Astrocyte (in vitro differentiated cells and primary cell): ENCODE measurements around the gene EYS. TPM values are rescaled to one million over a fixed set of nuclear protein-coding genes. Genes with fewer than 3 reads are reported as not detected.

ENCODE experiments used
- DNase-seq: peaks from one replicate; pipeline ENCODE4 v3.0.0-alpha.2; 2010; ENCODE audit warnings: low read depth
- FAIRE-seq: peaks from 2 replicates; lab custom pipeline; 2011; peaks lifted over from hg19 to GRCh38; lab: Jason Lieb, UNC
- H2AFZ ChIP-seq: 2 replicates; pipeline ENCODE4 v1.6.0; 2012; ENCODE audit warnings: low read depth, low read length, inconsistent platforms
- H3K27ac ChIP-seq: 2 replicates; pipeline ENCODE4 v1.5.1; 2011; ENCODE audit warnings: low read depth, low read length, inconsistent platforms
- H3K27me3 ChIP-seq: 2 replicates; pipeline ENCODE4 v1.6.0; 2011; ENCODE audit warnings: low read length, inconsistent platforms; ENCODE audit not compliant: insufficient read depth
- H3K36me3 ChIP-seq: 2 replicates; pipeline ENCODE4 v1.5.1; 2011; ENCODE audit warnings: low read length, inconsistent platforms; ENCODE audit not compliant: insufficient read depth
- H3K4me1 ChIP-seq: 2 replicates; pipeline ENCODE4 v1.5.1; 2011; ENCODE audit warnings: low read length, inconsistent platforms; ENCODE audit not compliant: insufficient read depth
- H3K4me2 ChIP-seq: 2 replicates; pipeline ENCODE4 v1.6.0; 2012; ENCODE audit warnings: low read length, inconsistent platforms
- H3K4me3 ChIP-seq: 2 replicates; pipeline ENCODE4 v1.5.1; 2011; ENCODE audit warnings: low read depth, mild to moderate bottlenecking, low read length, inconsistent platforms; ENCODE audit not compliant: insufficient read depth
- H3K79me2 ChIP-seq: 2 replicates; pipeline ENCODE4 v1.6.0; 2012; ENCODE audit warnings: mild to moderate bottlenecking, low read length, inconsistent platforms; ENCODE audit not compliant: insufficient read depth
- H3K9ac ChIP-seq: 2 replicates; pipeline ENCODE4 v1.6.0; 2012; ENCODE audit warnings: mild to moderate bottlenecking, low read length, inconsistent platforms
- H3K9me3 ChIP-seq: 2 replicates; pipeline ENCODE4 v1.5.1; 2012; ENCODE audit warnings: low read depth, mild to moderate bottlenecking, low read length, inconsistent platforms; ENCODE audit not compliant: insufficient read depth
- H4K20me1 ChIP-seq: 2 replicates; pipeline ENCODE4 v1.6.0; 2012; ENCODE audit warnings: low read length, inconsistent platforms; ENCODE audit not compliant: insufficient read depth
- H3K27ac Mint-ChIP-seq: one replicate; pipeline ENCODE4 v1.8.0; 2021; ENCODE audit warnings: mild to moderate bottlenecking, mixed read lengths; ENCODE audit not compliant: unreplicated experiment
- H3K27me3 Mint-ChIP-seq: one replicate; pipeline ENCODE4 v1.8.0; 2021; ENCODE audit warnings: low read depth, mixed read lengths; ENCODE audit not compliant: unreplicated experiment
- H3K36me3 Mint-ChIP-seq: one replicate; pipeline ENCODE4 v1.8.0; 2021; ENCODE audit warnings: low read depth, mixed read lengths; ENCODE audit not compliant: unreplicated experiment
- H3K4me1 Mint-ChIP-seq: one replicate; pipeline ENCODE4 v1.8.0; 2021; ENCODE audit warnings: low read depth, mixed read lengths; ENCODE audit not compliant: unreplicated experiment
- H3K4me3 Mint-ChIP-seq: one replicate; pipeline ENCODE4 v1.8.0; 2021; ENCODE audit warnings: mild to moderate bottlenecking, moderate library complexity, mixed read lengths; ENCODE audit not compliant: unreplicated experiment
- H3K9me3 Mint-ChIP-seq: one replicate; pipeline ENCODE4 v1.8.0; 2021; ENCODE audit warnings: mild to moderate bottlenecking, mixed read lengths; ENCODE audit not compliant: unreplicated experiment
- CTCF ChIP-seq: IDR thresholded peaks from 2 replicates; pipeline ENCODE4 v1.5.1; 2011; ENCODE audit warnings: low read depth, mild to moderate bottlenecking, inconsistent platforms, low read length, moderate library complexity; ENCODE audit not compliant: insufficient read depth
- EZH2 ChIP-seq: IDR thresholded peaks from 2 replicates; pipeline ENCODE4 v1.6.1; 2012; ENCODE audit warnings: mild to moderate bottlenecking, low read length, inconsistent platforms; ENCODE audit not compliant: insufficient read depth
- total RNA-seq: library from RNA; stranded (reverse); gene quantifications from 2 replicates; pipeline ENCODE4 v1.2.1, GENCODE V29; 2021

The EYS gene
- total RNA-seq, 1 donor from 2014 or later, result 0.16 TPM

DNA sequence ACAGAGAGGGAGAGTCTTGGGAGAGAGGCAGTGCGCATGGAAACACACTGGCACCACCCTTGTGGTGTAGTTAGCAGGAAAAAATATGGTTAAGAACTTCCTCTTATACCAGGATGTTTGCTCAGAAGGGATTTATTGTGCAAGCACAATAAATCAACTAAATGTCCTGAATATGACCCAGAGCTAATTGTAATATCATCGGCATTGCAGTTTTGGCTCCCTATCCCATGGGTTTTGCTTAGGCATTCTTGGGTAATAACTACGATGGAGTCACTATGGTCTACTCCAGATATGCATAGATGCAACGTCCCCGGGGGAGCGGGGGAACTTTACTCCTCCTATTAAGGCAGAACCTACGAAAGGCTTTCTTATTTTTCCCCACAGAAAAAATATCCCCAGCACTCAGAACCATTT is 751.6 kb downstream of the EYS start:
- Histone ChIP-seq H3K27me3 (no peaks in the 10 kb centered on the region), H4K20me1 (no peaks in the 10 kb centered on the region), H3K79me2 (no peaks in the 10 kb centered on the region), H2AFZ (no peak overlapping the region), H3K36me3 (no peaks in the 10 kb centered on the region), H3K4me3 (no peak overlapping the region), H3K27ac (no peak overlapping the region), H3K9me3 (no peaks in the 10 kb centered on the region), H3K4me1 (no peaks in the 10 kb centered on the region), H3K9ac (no peak overlapping the region), H3K4me2 (no peak overlapping the region)
- FAIRE-seq (no peak), DNase-seq (no peak)
- H3K36me3 Mint-ChIP-seq, result no peaks in the 10 kb centered on the region
- H3K27ac Mint-ChIP-seq, result no peak overlapping the region
- TF ChIP-seq CTCF (no peak), EZH2 (no peak)
- H3K4me3 Mint-ChIP-seq, result no peak overlapping the region
- H3K9me3 Mint-ChIP-seq, result no peaks in the 10 kb centered on the region
- no peaks in the 10 kb centered on the region for H3K27me3 Mint-ChIP-seq
- H3K4me1 Mint-ChIP-seq, result no peaks in the 10 kb centered on the region

GRCh38 chr6:64949257-64949656 is 757.8 kb downstream of the EYS start:
- Mint-ChIP-seq H3K4me3 (no peak overlapping the region), H3K9me3 (no peaks in the 10 kb centered on the region), H3K4me1 (no peaks in the 10 kb centered on the region), H3K27me3 (no peaks in the 10 kb centered on the region), H3K36me3 (no peaks in the 10 kb centered on the region), H3K27ac (no peak overlapping the region)
- H3K4me2 ChIP-seq, result no peak overlapping the region
- no peak overlapping the region for H3K9ac ChIP-seq
- DNase-seq, result no peak
- no peaks in the 10 kb centered on the region for H4K20me1 ChIP-seq
- H3K36me3 ChIP-seq, result no peaks in the 10 kb centered on the region
- no peak overlapping the region for H3K4me3 ChIP-seq
- H3K9me3 ChIP-seq, result no peaks in the 10 kb centered on the region
- no peaks in the 10 kb centered on the region for H3K79me2 ChIP-seq
- H2AFZ ChIP-seq, result no peak overlapping the region
- no peak for TF ChIP-seq EZH2
- TF ChIP-seq CTCF, result no peak
- H3K4me1 ChIP-seq, result no peaks in the 10 kb centered on the region
- H3K27me3 ChIP-seq, result no peaks in the 10 kb centered on the region
- FAIRE-seq, result no peak
- H3K27ac ChIP-seq, result no peak overlapping the region

DNA sequence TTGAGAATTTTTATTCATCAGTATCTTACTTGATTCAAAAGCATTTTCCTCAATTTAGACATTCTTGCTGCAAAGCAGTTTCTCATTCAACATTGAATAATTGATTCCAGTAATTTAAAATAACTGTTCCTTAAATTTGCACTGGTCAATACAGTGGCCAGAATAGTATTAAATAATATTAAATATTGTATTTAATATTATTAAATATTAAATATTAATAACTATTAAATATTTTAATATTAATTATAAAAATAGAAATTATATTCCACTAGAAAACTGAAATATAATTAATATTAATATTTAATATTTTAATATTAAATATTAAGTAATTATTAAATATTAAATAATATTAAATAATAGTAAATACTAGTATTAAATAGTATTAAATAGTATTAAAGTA is 758.8 kb downstream of the EYS start:
- H3K27ac ChIP-seq, result no peak overlapping the region
- H3K4me3 ChIP-seq, result no peak overlapping the region
- H3K27me3 ChIP-seq, result no peaks in the 10 kb centered on the region
- DNase-seq (no peak), FAIRE-seq (no peak)
- no peak overlapping the region for H3K9ac ChIP-seq
- no peak overlapping the region for H2AFZ ChIP-seq
- H3K4me2 ChIP-seq, result no peak overlapping the region
- no peaks in the 10 kb centered on the region for H3K36me3 ChIP-seq
- no peaks in the 10 kb centered on the region for H4K20me1 ChIP-seq
- no peaks in the 10 kb centered on the region for H3K4me1 ChIP-seq
- no peak overlapping the region for H3K27ac Mint-ChIP-seq
- no peak overlapping the region for H3K4me3 Mint-ChIP-seq
- no peaks in the 10 kb centered on the region for H3K27me3 Mint-ChIP-seq
- no peaks in the 10 kb centered on the region for H3K9me3 ChIP-seq
- H3K36me3 Mint-ChIP-seq, result no peaks in the 10 kb centered on the region
- H3K4me1 Mint-ChIP-seq, result no peaks in the 10 kb centered on the region
- no peaks in the 10 kb centered on the region for H3K9me3 Mint-ChIP-seq
- no peaks in the 10 kb centered on the region for H3K79me2 ChIP-seq
- TF ChIP-seq CTCF (no peak), EZH2 (no peak)
